GM20431 (cell line): Measurements from ENCODE around the gene LGALS16.
"Not testable (repeated sequence)": the region's sequence is repeated elsewhere in the genome, so short reads cannot be mapped to it uniquely, and the experiment has no call there.

Source experiments
- in situ Hi-C: fragments of 300-500 bp; cut with MseI, MboI; formaldehyde crosslinking; loops from one replicate; pipeline ENCODE4 v1.15.0; 2020; ENCODE audit warnings: low sequenced_read_pairs; ENCODE audit not compliant: unreplicated experiment

Gene LGALS16

DNA sequence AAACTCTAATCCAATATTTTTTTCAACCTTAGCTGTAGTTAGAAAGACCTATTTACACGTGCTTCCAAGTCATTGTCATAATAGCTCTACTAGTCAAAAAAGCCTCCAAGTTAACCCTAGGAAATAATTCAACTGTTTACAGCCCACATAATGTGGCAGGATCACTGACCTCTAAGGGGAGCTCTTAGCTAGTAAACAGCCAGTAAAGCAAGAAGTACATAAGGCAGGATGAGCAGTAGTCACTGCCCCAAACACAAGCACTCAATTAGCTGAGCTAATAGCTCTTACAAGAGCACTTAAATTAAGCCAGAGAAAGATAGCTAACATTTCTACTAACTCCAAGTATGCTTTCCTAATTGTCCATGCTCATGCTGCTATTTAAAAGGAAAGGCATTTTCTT, 18.1 kb downstream of the LGALS16 start:
- in situ Hi-C loops = loop anchor here (5.0 to 10.0 kb wide), 2 partner anchors 122 to 171 kb away; partner anchors contain the start of gene FBL

DNA sequence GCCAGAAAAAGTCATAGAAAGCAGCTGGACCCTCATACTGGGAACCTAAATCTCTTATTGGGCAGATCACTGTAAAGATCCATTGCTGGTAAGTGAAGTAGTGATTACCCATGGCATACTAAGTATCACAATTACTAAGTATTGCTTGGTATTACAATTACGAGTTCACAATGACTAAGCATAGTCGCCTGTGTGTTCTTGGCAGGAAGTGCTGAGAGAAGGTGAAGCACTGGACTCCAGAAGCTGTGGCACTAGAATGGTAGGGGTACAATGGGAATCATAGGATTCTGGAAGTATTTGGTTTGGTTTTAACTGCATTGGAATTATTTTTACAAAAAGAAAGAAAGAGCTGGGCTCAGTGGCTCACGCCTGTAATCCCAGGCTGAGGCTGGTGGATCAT, 20.3 kb downstream of the LGALS16 start:
- in situ Hi-C loops = loop anchor here (10.0 kb wide), 1 partner anchor 169 kb away; the partner anchor contains the start of gene FBL

DNA sequence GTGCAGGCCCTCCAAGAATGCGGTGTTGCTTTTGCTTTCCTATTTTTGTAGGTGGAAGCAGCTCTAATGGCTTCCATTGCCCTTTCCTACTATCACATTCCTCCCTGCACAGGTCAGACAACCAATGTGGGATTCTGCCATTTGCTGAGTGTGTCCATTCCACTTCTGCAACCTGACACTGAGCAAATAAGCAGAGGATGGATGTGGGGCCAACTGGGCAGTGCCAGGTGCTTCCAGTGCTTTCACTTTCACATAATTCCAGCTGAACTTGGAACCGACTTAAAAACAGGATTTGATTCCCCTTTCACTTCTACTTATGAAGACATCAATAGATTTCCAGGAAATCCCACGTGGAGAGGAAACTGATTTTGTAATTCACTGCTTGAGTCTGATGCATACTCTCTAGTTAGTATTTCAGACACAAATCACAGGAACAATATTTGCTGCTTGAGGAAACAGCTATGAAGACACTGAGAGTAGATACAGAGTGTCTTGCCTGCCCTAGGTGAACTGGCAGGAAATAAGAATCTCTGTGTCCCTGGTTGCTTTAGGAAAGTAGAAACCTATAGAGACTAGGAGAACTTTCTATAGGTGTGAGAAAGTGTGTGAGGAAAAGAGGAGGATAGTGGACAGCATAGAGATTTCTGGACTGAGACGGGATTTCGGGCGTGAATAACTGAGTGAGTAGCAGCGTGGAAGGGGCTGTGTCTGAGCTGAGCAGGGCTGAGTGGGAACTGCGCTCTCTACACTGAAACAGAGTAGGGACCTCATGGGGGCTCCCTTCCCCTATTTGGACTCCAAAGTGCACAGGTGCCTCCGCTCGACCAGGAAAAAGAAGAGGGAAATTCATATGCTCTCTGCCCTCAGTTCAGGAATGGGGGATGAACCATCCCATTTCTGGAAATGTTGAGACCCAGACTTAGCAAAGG, 22.5 kb downstream of the LGALS16 start:
- in situ Hi-C loops = loop anchor here (10.0 kb wide), 1 partner anchor 167 kb away; the partner anchor contains the start of gene FBL

DNA sequence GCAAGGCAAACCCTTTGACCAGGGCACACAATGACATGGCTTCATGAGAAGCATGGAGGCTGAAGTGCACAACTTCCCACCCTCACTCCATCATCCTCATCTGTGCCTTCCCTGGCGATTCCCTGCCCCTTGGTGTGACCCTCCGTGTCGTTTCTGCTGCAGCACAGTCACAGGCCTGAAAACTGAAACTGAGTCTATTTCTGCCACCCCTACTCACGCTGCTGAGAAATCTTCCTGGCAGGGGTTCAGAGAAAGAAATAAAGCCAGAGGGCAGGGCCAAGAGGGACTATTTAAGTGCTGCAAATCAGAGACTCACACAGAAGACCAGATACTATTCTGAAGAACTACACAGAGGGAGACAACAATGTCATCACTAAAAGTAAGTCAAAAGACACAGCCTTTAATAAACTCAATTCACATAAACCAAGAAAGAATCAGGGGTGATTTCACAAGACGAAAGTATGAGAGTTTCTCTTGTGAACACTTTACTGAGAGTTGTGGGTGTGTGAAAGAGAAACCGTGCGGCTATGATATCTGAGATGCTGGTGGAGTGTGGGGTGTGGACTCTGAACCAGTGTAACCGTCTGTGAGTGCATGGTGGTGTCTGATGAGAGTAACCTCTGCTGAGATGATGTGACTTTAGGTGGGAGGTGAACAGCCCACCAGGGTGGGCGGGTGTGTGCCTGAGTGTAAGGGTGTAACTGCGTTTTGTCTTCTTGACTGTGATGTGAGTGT, 23.5 kb downstream of the LGALS16 start:
- in situ Hi-C loops = loop anchor here (10.0 kb wide), 1 partner anchor 166 kb away; the partner anchor contains the start of gene FBL

DNA sequence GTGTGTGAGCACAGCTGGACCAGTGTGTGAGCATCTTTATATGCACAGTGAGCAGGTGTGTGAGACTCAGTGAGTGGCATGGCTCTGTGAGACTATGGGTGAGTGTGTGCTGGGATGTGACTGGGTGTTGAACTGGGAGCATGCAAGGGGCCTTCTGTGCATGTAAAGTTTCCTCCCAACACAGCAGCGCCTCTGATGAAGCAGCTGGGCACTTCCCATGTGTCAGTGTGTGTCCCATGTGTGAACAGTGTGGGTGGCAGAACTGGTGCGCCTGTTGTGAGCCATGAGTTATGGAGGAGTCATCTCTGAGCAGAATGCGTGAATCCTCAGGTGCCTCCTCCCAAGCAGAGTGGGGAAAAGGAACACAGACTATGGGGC, 24.1 kb downstream of the LGALS16 start:
- in situ Hi-C loops = loop anchor here (10.0 kb wide), 1 partner anchor 165 kb away; the partner anchor contains the start of gene FBL

DNA sequence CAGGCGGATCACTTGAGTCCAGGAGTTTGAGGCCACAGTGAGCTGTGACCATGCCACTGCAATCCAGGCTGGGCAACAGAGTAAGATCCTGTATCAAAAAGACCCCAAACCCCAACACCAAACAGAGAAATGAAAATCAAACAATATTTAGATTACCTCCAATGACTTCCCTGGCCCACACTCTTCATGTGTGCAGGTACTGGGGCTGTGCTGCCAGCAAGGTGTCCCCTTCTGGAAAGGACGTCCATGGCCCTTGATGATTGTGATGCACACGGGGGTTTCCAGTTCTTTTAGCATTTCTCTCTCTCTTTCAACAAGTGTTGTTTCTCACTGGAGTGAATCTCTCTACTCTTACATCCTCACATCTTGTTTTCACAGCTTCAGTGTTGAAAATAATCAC, 24.9 kb downstream of the LGALS16 start:
- in situ Hi-C loops = no loop called here

DNA sequence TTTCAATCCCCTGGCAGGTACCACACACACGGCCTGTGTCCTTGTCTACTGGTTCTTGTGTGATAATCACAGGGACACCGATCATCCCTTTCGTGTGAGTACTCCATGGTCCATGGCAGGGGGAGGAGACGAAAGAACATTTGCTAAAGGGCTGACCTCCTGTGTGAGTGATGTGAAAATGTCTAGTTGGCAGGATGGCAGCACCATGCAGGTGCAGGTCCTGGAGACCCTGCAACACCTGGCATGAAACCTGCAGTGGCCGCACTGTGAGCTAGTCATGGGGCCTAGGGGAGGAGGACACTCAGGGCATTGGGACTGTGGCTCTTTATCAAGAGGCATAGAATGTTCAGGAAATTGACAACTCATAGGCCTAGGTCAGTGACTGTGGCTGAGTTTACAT, 25.7 kb downstream of the LGALS16 start:
- in situ Hi-C loops = no loop called here

DNA sequence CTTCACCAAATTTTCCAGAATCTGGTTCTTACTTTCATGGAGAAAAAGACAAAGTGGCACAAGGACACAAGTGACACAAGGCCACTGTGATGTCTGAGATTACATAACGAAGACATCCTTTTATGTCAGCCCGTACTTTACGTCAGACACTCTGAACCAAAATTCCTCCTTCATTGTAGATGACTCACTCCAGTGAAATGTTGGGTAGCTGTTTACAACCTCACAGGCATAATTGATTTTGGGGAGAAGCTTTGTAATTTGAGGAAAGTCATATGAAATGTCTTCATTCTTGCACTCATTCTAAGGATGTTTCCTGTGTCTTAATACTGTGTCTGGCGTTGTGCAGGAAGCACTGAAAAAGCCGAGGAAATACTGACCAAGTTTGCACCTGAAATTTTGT, 28.6 kb downstream of the LGALS16 start:
- in situ Hi-C loops = no loop called here

DNA sequence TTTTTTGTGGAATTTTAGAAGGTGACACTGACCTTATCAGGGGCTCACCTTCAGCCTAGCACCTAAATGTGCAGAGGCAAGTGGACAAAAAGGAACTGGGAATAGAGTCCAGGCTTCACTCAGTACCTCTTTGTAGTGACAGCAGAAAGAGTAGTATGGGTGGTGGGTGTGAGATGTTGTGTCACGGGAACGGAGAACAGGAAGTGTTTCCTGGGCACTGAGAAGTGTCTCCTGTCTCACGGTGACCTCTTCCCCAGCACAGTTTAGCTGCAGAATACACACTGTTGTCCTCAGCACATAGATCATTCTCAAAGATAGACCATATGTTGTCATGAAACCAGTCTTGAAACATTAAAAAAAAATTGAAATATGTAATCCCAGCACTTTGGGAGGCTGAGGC, 31.0 kb downstream of the LGALS16 start:
- in situ Hi-C loops = no loop called here

DNA sequence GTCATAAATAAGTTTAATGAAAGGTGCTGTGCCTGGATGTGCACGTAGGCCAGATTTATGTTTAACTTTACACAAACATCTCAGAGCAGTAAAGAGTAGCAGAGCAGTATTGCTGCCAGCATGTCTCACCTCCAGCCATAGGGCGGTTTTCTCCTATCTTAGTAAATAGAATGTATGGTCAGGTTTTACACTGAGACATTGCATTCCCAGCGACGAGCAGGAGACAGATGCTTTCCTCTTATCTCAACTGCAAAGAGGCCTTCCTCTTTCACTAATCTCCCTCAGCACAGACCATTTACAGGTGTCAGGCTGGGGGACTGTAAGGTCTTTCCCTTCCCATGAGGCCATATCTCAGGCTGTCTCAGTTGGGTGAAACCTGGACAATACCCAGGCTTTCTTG, 32.9 kb downstream of the LGALS16 start:
- in situ Hi-C loops = not testable (repeated sequence)

DNA sequence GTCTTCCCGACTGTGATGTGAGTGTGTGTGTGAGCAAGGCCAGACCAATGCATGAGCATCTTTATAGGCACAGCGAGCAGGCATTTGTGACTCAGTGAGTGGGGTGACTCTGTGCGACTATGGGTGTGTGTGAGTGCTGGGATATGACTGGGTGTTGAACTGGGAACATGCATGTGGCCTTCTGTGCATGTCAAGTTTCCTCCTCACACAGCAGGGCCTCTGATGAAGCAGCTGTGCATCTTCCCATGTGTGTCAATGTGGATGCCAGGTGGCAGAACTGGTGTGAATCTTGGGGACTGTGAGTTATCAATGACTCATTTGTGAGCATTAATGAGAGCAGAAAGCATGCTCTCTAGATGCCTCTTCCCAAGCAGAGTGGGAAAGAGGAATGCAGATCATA, 36.5 kb downstream of the LGALS16 start:
- in situ Hi-C loops = no loop called here

DNA sequence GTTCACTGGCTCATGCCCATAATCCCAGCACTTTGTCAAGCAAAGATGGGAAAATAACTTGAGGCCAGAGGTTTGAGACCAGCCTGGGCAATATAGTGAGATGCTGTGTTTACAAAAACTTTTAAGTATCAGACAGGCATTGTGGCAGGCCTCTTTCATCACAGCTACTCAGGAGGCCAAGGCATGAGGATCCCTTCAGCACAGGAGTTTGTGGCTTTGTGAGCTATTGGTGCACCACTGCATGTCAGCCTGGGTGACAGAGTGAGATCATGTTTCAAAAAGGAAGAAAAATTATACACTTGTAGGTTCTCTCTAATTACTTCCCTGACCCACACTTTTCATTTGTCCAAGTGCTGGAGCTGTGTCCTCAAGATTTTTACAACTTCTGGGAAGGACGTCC, 37.1 kb downstream of the LGALS16 start:
- in situ Hi-C loops = no loop called here

DNA sequence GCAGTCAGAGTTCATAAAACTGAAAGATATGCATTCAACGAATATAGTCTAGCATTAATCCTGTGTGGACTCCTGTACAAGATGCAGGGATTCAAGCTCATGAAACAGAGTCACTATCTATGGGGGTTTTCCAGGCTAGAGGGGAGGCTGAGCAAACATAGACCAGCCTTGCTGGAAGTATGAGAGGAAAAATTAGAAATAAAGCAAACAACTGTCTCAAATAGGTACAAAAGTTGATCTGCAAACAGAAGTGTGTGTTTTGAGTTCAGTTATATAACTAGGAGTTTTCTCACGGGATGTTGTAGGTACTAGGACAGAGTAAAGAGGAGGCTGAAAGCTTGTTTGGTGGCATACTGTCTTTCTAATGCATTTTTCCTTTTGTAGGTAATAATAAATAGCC, 40.0 kb downstream of the LGALS16 start:
- in situ Hi-C loops = no loop called here

DNA sequence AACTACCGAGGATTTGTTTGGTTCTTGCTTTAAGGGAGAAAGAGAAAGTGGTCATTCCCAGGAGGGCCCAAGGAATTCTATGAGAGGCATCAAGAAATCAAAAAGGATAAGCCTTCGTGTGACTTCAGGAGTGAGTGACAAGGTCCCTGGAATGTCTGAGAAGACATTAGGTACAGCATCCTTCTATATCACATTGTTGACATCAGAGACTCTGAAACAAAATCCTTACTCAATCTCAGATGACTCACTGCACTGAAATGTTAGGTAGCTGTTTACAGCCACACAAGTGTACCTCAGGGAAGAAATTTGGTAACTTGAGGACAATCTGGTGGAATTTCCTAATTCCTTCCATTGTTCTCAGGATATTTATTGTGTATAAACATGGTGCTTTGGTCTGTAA, 40.7 kb downstream of the LGALS16 start:
- in situ Hi-C loops = no loop called here

DNA sequence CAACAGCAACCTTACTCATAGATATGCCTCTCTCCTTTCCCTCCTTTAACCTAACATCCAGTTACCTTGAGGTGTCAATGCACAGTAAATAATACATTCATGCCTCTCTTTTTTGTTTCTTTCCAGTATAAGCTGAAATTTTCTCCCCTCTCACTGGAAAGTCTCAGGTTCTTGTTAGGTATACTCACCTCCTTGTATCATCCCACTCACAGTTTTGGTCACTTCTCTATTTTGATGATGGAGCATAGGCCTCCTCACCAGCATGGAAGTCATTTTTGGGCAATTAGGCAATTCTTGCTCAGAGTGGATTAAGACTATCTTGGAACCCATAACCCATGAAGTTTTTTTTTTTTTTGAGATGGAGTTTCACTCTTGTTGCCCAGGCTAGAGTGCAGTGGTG, 42.8 kb downstream of the LGALS16 start:
- in situ Hi-C loops = no loop called here

DNA sequence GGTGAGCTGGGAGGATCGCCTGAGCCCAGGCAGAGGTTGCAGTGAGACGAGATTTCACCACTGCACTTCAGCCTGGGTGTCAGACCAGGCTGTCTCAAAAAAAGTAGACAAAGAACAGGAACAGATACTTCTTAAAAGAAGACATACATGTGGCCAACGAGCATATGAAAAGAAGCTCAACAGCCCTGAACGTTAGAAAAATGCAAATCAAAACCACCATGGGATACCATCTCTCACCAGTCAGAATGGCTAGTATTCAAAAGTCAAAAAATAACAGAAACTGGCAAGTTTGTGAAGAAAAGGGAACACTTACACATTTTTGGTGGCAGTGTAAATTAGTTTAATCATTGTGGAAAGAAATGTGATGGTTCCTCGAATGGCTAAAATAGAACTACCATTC, 45.6 kb downstream of the LGALS16 start:
- in situ Hi-C loops = no loop called here

DNA sequence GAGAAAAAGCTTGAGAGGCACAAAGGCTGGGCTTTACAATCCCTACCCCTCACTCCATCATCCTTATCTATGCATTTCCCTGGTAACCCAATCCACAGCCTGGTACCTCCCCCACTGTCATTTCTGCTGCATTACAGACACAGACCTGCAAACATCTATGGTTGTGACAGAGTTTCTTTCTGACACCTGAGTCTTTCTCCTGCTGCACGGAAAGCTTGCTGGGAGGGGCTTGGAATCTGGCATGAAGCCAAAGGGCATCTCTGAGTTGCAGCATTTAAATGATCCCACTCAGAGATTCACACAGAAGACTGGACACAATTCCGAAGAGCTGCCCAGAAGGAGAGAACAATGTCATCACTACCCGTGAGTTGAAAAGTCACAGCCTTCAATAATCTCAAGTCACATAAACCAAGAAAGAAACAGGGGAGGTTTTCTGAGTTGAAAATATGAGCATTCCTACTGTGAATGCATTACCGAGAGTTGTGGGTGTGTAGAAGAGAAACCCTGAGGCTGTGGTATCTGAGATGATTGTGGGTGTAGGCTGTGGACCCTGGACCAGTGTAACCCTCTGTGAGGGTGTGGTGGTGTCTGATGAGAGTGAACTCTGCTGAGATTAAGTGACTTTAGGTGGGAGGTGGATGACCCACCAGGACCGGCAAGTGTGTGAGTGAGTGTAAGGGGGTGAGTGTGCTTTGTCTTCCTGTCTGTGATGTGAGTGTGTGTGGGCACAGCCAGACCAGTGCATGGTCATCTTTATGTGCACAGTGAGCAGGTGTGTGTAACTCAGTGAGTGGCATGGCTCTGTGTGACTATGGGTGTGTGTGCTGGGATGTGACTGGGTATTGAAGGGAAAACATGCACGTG, 48.7 kb downstream of the LGALS16 start, which contains the start of gene LGALS14:
Gene LGALS14 (plus strand): TSS at position 301 of the 864 bp plus-strand sequence. CDS start 48 bp downstream, at position 349.
- in situ Hi-C loops = no loop called here

DNA sequence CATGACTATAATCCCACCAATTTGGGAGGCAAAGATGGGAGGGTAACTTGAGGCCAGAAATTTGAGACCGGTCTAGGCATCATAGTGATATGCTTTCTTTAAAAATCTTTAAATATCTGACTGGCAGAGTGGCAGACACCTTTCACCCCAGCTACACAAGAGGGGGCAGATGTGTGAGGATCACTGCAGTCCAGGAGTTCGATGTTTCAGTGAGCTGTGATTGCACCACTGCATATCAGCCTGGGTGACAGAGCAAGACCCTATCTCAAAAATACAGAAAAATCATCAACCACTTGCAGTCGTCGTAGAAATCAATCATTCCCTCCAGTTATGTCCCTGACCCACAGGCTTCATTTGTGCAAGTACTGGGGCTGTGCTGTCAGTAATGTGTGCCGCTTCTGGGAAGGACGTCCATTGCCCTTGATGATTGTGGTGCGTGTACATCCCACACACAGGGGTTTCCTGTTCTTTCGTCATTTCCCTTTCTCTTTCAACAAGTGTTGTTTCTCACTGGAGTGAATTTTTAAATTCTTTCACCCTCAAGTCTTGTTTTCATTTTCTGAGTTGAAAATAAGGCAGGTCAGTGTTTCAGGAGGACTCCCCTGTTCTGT, 50.0 kb downstream of the LGALS16 start:
- in situ Hi-C loops = no loop called here

DNA sequence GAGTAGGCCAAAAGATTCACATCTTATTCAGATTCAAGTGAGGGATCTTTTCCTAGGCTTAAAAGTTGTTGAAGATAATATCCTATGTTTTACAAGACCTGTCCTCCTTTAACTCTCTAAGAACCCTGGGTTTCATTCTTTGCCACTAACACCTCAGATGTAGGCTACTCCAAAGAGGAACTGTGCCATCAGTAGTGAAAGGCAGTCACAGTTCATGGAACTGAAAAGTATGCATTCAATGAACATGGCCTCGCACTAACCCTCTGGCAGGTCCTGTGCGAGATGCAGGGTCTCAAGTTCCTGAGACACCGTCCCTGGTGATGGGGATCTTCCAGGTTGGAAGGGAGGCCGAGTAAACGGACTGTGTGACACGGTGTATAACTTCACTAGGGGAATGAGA, 52.9 kb downstream of the LGALS16 start:
- in situ Hi-C loops = no loop called here
